Prostate gland (tissue), 2 donors: Measurements from ENCODE around the gene PAPLN. TPM values are rescaled to one million over a fixed set of nuclear protein-coding genes. Genes with fewer than 3 reads are reported as not detected.

ENCODE experiments used
- DNase-seq: peaks from one replicate; pipeline ENCODE4 v3.0.0-alpha.2; 2019; ENCODE audit warnings: low spot score
- H3K27ac ChIP-seq, 2 donors: fragments of 200-600 bp; sonication (generic); 2 replicates each; pipeline ENCODE4 v1.5.1; 2017 to 2019
- H3K27me3 ChIP-seq: fragments of 200-600 bp; sonication (generic); replicated peaks from 2 replicates; pipeline ENCODE4 v1.5.1; 2019; ENCODE audit not compliant: insufficient read depth
- H3K36me3 ChIP-seq, 2 donors: fragments of 200-600 bp; sonication (generic); 1 replicate in 1 of 2; 2 replicates in 1 of 2; pipeline versions ENCODE4 v1.5.1 to v1.8.1; 2017 to 2019
- H3K4me1 ChIP-seq: fragments of 200-600 bp; sonication (generic); replicated peaks from 2 replicates; pipeline ENCODE4 v1.5.1; 2019
- H3K4me3 ChIP-seq, 2 donors: fragments of 200-600 bp; sonication (generic); 2 replicates each; pipeline ENCODE4 v1.5.1; 2017 to 2019
- H3K9me3 ChIP-seq: fragments of 200-600 bp; sonication (generic); 2 replicates; pipeline ENCODE4 v1.5.1; 2017
- POLR2A ChIP-seq: fragments of 450-650 bp; IDR thresholded peaks from one replicate; pipeline ENCODE4 v1.6.1; 2016; ENCODE audit warnings: antibody characterized with exemption, mild to moderate bottlenecking
- POLR2AphosphoS5 ChIP-seq: sonication (generic); formaldehyde crosslinking; IDR thresholded peaks from one replicate; pipeline ENCODE4 v1.6.1; 2017; ENCODE audit warnings: antibody characterized with exemption
- WGBS: methylation state at CpG from one replicate; pipeline ENCODE4 v1.1.5; 2018; 5-methylcytosine and 5-hydroxymethylcytosine counted together
- intact Hi-C: fragments of 100-400 bp; cut with DNase I; formaldehyde crosslinking; loops from one replicate; pipeline ENCODE4 v1.14.2; 2022
- total RNA-seq, 2 donors: library from RNA; depleted of rRNA; stranded (reverse); fragments of >200 nt; gene quantifications; one replicate each; pipeline ENCODE4 v1.1.0, GENCODE V29; 2016
- TF ChIP-seq, protein P1 (sequence below), 4 experiments: fragments of 200-600 bp in 2 of 4; fragments of 450-650 bp in 2 of 4; sonication (generic) in 2 of 4; IDR thresholded peaks; 1 replicate in 3 of 4; 2 replicates in 1 of 4; pipeline ENCODE4 v1.5.1; 2016 to 2019; ENCODE audit warnings: antibody characterized with exemption in 4 of 4, mild to moderate bottlenecking in 2 of 4, moderate library complexity in 2 of 4

PAPLN gene
- total RNA-seq, 2 donors from 2014 or later, result 10.7 to 33.1 TPM

DNA sequence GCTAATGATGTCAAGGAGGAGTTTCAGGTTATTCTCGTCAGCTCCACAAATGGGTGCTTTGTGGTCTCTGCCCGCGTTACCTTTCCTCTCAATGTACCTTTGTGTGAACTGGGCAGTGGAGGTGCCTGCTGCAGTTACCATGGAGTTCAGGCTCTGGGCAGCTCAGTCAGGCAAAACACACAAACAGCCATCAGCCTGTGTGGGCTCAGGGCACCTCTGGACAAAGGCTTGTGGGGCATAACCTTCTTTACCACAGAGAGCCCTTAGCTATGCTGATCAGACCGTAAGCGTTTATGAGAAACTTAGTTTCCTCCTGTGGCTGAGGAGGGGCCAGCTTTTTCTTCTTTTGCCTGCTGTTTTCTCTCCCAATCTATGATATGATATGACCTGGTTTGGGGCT is 16.7 kb upstream of the PAPLN start:
- no peaks in the 10 kb centered on the region for H3K4me1 ChIP-seq
- no peak for DNase-seq
- intact Hi-C loops, result no loop called here
- no peaks in the 10 kb centered on the region for H3K27me3 ChIP-seq
- 93% methylated on average over 5 of the region's 5 CpGs for WGBS
- TF ChIP-seq, protein P1, sequence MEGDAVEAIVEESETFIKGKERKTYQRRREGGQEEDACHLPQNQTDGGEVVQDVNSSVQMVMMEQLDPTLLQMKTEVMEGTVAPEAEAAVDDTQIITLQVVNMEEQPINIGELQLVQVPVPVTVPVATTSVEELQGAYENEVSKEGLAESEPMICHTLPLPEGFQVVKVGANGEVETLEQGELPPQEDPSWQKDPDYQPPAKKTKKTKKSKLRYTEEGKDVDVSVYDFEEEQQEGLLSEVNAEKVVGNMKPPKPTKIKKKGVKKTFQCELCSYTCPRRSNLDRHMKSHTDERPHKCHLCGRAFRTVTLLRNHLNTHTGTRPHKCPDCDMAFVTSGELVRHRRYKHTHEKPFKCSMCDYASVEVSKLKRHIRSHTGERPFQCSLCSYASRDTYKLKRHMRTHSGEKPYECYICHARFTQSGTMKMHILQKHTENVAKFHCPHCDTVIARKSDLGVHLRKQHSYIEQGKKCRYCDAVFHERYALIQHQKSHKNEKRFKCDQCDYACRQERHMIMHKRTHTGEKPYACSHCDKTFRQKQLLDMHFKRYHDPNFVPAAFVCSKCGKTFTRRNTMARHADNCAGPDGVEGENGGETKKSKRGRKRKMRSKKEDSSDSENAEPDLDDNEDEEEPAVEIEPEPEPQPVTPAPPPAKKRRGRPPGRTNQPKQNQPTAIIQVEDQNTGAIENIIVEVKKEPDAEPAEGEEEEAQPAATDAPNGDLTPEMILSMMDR (IDR thresholded peaks at IDR 0.05), result no peak
- no peak for TF ChIP-seq POLR2AphosphoS5
- TF ChIP-seq POLR2A, result no peak
- peaks cover 0 to 8% of the 10 kb centered on the region in 2 donors for H3K36me3 ChIP-seq
- H3K9me3 ChIP-seq, result no peaks in the 10 kb centered on the region
- H3K27ac ChIP-seq, result no peak overlapping the region
- H3K4me3 ChIP-seq, result no peak overlapping the region

- WGBS, result 73% methylated on average over 2 of the region's 2 CpGs
- no peak overlapping the region for H3K27ac ChIP-seq
- peaks cover 0 to 8% of the 10 kb centered on the region in 2 donors for H3K36me3 ChIP-seq
- H3K27me3 ChIP-seq, result no peaks in the 10 kb centered on the region
- intact Hi-C loops, result no loop called here
- H3K4me3 ChIP-seq, result no peak overlapping the region
- no peak for DNase-seq
- no peaks in the 10 kb centered on the region for H3K4me1 ChIP-seq
- TF ChIP-seq, protein P1 (IDR thresholded peaks at IDR 0.05), result no peak
- no peak for TF ChIP-seq POLR2A
- no peak for TF ChIP-seq POLR2AphosphoS5
- no peaks in the 10 kb centered on the region for H3K9me3 ChIP-seq
Measured at GRCh38 chr14:73221945-73222344, 15.4 kb upstream of the PAPLN start.

DNA sequence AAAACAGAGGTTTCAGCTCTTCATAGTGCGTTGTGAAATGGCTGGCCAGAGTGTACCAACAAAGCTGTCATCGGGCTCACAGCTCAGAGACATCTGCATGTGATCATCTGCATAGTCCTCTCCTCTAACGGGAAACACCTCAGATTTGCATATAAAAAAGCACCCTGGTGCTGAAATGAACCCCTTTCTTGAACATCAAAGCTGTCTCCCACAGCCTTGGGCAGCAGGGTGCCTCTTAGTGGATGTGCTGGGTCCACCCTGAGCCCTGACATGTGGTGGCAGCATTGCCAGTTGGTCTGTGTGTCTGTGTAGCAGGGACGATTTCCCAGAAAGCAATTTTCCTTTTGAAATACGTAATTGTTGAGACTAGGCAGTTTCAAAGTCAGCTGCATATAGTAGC is 14.3 kb upstream of the PAPLN start:
- peaks cover 0 to 8% of the 10 kb centered on the region in 2 donors for H3K36me3 ChIP-seq
- 50% methylated on average over 5 of the region's 5 CpGs for WGBS
- intact Hi-C loops, result no loop called here

DNA sequence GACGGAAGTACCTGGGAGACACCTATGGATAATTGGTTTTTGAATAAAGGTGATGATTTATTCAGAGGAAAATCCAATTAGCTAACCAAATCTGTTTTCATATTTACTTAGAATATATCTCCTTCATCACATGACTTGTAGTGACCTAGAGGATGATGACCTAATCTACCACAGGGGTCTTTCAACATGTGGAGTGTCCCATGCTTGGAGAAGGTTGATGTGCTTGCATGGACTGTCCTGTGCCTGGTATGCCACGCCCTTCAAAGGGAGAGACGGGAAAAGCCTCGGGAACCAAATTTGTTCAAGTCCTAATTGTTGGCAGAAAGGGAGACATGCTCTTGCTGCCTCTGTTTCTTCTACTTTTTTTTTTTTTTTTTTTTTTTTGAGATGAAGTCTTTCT is 11.8 kb upstream of the PAPLN start:
- no peak for DNase-seq
- no peak overlapping the region for H3K27ac ChIP-seq
- no peak overlapping the region for H3K4me3 ChIP-seq
- H3K36me3 ChIP-seq, result no peaks in the 10 kb centered on the region
- TF ChIP-seq POLR2AphosphoS5 (no peak), POLR2A (no peak)
- TF ChIP-seq, protein P1 (IDR thresholded peaks at IDR 0.05), result no peak
- WGBS, result 81% methylated on average over 4 of the region's 4 CpGs
- no peaks in the 10 kb centered on the region for H3K4me1 ChIP-seq
- no peaks in the 10 kb centered on the region for H3K27me3 ChIP-seq
- intact Hi-C loops, result no loop called here
- H3K9me3 ChIP-seq, result no peaks in the 10 kb centered on the region

More for the DNA sequence above, 14.3 kb upstream of the PAPLN start:
- no peak overlapping the region for H3K27ac ChIP-seq
- DNase-seq, result no peak
- H3K4me3 ChIP-seq, result no peak overlapping the region
- TF ChIP-seq POLR2A (no peak), POLR2AphosphoS5 (no peak)
- TF ChIP-seq, protein P1 (IDR thresholded peaks at IDR 0.05), result no peak
- no peaks in the 10 kb centered on the region for H3K4me1 ChIP-seq
- no peaks in the 10 kb centered on the region for H3K27me3 ChIP-seq
- no peaks in the 10 kb centered on the region for H3K9me3 ChIP-seq
